Ovary (tissue), 3 donors: Measurements from ENCODE around the gene GPS1.

ENCODE experiments used
- CTCF ChIP-seq, 3 donors: fragments of 450-650 bp in 2 of 3; fragments of 200-600 bp in 1 of 3; IDR thresholded peaks; one replicate each; pipeline versions ENCODE4 v1.5.1 to v1.8.0; 2016 to 2022; ENCODE audit warnings: antibody characterized with exemption in 3 of 3, mild to moderate bottlenecking in 1 of 3
- EP300 ChIP-seq: sonication (generic); formaldehyde crosslinking; IDR thresholded peaks from one replicate; pipeline ENCODE4 v1.6.1; 2017; ENCODE audit warnings: antibody characterized with exemption
- POLR2A ChIP-seq: fragments of 450-650 bp; IDR thresholded peaks from one replicate; pipeline ENCODE4 v1.6.1; 2017; ENCODE audit warnings: antibody characterized with exemption, mild to moderate bottlenecking, moderate library complexity
- donor health status: DM: no; HTN: no; CAD: no.

- TF ChIP-seq CTCF (IDR thresholded peaks at IDR 0.05): no peak
- no peak for TF ChIP-seq POLR2A
- no peak for TF ChIP-seq EP300
Observed at GRCh38 chr17:82042649-82043048, 9.0 kb upstream of the GPS1 start.
